GOT3 (cell line): Measurements from ENCODE around the gene CA10.

Experiments used
- DNase-seq: peaks from one replicate; lab custom pipeline; 2025; ENCODE audit warnings: mixed read lengths; lab: John Stamatoyannopoulos, UW

Gene CA10

GRCh38 chr17:51646539-51646938 lies 512.0 kb downstream of the CA10 start:
- no peak for DNase-seq

DNA sequence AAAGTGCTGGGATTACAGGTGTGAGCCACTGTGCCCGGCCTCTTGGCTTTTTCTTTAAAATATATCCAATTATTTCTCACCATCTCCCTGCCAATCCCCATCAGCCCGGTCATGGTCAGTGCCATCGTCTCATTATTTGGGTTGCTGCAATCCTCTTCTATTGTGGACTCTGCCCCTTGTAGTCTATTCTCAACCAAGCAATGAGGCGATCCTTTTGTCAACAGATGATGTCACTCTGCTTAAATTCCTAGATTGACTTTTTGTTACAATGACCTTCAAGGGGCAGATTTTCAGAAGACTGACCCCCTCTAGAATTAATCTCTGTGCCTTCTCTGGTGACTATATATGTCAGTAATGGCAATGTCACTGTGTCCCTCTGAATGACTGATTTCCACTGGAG lies 513.5 kb downstream of the CA10 start:
- DNase-seq = no peak

- DNase-seq = no peak
These were observed 514.6 kb downstream of the CA10 start for GRCh38 chr17:51643702-51644490.

- DNase-seq = no peak
These were observed 516.5 kb downstream of the CA10 start for GRCh38 chr17:51642029-51642428.

GRCh38 chr17:51640108-51640622 lies 518.3 kb downstream of the CA10 start:
- DNase-seq = no peak

- DNase-seq = no peak
These were observed 519.5 kb downstream of the CA10 start for GRCh38 chr17:51638971-51639370.

DNA sequence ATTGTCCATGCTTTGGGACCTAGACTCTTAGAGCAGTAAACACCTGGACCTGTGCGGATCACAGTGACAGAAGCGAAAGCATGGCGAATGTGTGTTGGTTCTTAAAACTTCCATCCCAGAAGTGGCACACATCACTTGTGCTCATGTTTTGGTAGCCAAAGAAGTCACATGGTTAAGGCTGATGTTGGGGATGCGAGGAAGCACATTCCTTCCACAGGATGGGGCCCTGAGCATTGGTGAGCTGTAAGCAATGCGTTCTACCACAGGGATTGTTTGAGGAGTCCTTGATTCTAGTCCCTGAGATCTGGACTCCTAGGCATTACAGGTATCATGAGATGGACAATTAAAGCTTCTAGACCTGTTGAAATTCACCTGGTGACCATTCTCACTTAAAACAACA lies 522.2 kb downstream of the CA10 start:
- DNase-seq = no peak

- no peak for DNase-seq
These were observed 528.3 kb downstream of the CA10 start for GRCh38 chr17:51630101-51630671.

DNA sequence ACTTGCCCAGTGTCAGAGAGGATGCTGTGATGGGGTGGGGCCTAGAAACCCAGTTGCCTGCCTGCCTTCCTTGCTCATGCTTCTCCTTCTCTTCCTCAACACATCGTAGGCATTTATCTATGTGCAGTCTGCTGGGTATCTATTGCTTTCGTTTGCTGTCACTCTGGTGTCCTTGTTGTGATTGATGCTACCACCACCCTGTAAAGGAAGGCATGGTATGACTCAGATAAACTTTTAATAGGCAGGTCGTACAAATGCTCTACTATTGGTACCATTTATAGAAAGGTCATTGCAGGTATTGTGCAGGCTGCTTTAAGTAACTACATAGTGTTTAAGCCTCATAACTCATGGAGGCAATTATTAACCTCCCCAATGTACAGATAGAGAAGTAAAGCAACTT lies 529.3 kb downstream of the CA10 start:
- DNase-seq = no peak

- DNase-seq = no peak
These were observed 530.7 kb downstream of the CA10 start for GRCh38 chr17:51627779-51628178.

DNA sequence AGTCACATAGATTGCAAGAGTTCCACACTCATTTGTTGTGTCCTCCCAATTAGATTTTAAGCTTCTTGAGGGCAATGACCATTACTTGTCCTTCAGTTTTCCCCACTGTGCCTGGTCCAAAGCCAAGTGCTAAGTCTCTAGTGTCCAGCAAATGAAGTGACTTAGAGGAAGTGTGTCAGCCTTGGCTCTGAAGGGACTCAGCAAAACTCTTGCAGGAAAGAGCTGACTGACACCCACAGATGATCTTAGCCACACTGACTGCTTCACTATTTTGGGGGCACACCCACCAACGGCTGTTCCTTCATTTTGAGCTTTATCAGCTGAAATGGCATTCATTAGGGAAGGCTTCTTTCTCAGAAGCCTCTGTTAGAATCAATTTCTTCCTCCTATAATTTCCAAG lies 540.0 kb downstream of the CA10 start:
- DNase-seq = no peak

GRCh38 chr17:51617986-51618385 lies 540.5 kb downstream of the CA10 start:
- DNase-seq = no peak

- DNase-seq = no peak
These were observed 545.3 kb downstream of the CA10 start for GRCh38 chr17:51613255-51613654.

GRCh38 chr17:51612692-51613091 lies 545.8 kb downstream of the CA10 start:
- no peak for DNase-seq

DNA sequence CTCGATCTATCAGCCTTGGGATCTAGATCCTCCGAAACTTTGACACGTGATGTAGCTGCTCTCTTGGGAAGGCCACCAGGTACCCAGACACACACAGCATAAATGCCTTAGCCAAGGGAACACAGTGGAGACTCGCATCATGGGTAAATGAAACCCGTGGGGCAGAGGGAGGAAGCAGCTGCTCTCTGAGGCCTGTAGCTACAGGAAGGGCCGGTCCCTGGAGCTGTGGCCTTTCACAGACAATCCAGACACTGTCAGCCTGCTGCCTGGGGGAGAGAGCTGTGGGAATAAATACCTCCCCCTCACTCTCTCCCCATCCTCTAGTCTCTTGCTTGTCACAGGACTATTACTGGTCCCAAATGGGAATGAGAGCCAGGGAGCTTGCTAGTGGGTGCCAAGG lies 546.9 kb downstream of the CA10 start:
- no peak for DNase-seq

DNA sequence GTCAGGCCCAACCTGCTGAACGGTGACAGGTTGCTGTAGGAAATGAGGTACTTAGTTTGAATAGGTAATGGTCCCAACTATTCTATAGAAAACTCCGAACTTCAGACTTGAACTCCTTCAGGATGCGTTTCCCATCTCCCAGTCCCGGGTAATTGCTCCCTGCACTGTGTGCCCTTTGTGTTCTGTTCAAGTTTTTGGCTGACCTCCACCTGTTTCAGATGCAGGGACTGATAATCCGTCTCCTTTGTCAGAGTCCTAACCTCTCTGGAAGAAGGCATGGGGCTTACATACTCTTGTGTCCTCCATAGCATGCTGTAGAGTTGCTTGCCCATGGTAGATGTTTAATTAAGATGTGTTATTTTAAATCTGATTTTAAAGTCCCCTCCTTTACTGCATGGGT lies 547.7 kb downstream of the CA10 start:
- no peak for DNase-seq

- no peak for DNase-seq
These were observed 548.4 kb downstream of the CA10 start for GRCh38 chr17:51610155-51610554.

- DNase-seq = no peak
These were observed 550.1 kb downstream of the CA10 start for GRCh38 chr17:51608251-51608933.

- no peak for DNase-seq
These were observed 551.0 kb downstream of the CA10 start for GRCh38 chr17:51607512-51607911.

DNA sequence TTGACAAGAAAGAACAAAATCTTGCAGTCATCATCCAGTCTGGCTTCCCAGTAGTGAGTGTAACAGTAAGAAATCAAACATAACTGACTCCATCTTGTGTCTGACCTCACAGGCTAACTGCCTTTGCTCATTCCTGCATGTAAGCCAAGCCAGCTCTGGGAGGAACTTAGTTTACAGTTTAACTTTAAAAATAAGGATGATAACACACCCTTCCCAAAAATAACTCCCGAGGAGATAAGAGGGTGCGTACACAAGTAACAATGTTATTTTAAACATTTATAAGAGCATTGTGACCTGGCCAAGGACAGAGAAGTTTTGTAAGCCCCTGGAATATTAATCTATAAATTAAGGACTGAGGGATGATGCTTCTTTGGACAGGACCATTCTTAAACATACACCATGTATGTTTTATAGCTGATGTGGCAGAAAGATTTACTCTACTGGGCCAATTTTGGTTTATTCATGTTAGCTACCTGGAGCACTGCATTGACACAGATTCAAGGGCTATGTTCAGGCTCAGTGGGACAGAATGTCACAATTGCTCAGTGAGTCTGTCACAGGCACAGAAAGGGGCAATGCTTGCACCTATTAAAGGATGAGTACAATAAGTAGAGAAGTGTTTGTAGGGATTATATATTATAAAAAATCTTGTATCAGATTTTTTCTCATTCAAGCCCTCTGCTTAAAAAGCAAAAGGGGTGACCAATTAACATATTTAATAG lies 554.1 kb downstream of the CA10 start:
- no peak for DNase-seq

DNA sequence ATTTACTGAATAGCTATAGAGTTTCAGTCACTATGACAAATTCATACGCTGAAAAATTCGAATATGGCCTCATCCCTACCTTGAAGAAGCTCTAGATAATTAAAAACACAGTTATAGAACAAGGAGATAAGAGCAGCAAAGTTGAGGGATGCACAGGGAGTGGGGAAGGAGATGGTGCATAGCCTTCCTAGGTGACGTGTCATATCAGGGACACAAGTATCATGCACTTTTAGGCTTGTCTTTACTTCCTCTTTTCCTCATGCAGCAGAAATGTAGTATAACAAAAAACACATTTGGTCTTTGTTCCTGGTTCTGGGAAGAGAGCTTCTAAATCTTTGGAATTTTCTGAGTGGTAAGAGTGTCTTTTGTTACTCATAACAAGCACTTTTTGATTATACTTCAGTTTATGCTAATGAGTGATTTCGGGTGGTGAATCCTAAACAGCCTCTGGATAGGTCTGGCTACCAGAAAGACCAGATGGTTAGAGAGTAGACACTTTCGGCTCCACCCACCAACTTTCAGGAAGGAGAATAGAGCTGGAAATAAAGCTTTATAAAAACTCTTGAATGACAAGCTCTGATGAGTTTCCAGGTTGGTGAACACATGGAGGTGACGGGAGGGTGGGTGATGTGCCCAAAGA lies 556.8 kb downstream of the CA10 start:
- DNase-seq = no peak

GRCh38 chr17:51598824-51599223 lies 559.7 kb downstream of the CA10 start:
- DNase-seq = no peak
